22Rv1 (cell line): ENCODE measurements around the gene GRPEL1.

Experiments used
- H3K27ac ChIP-seq: fragments of 450-650 bp; 2 replicates; pipeline ENCODE4 v1.5.1; 2017
- CTCF ChIP-seq: fragments of 450-650 bp; IDR thresholded peaks from 2 replicates; pipeline ENCODE4 v1.5.1; 2017; ENCODE audit warnings: mild to moderate bottlenecking
- ZFX ChIP-seq: fragments of 450-650 bp; IDR thresholded peaks from 2 replicates; pipeline ENCODE4 v1.6.1; 2017; ENCODE audit warnings: antibody characterized with exemption, borderline replicate concordance

The GRPEL1 gene

GRCh38 chr4:7029212-7029611, 38.7 kb downstream of the GRPEL1 start:
- no peak overlapping the region for H3K27ac ChIP-seq
- no peak for TF ChIP-seq CTCF
- no peak for TF ChIP-seq ZFX

GRCh38 chr4:7027913-7028312, 40.0 kb downstream of the GRPEL1 start:
- no peak overlapping the region for H3K27ac ChIP-seq
- TF ChIP-seq ZFX (no peak), CTCF (no peak)

DNA sequence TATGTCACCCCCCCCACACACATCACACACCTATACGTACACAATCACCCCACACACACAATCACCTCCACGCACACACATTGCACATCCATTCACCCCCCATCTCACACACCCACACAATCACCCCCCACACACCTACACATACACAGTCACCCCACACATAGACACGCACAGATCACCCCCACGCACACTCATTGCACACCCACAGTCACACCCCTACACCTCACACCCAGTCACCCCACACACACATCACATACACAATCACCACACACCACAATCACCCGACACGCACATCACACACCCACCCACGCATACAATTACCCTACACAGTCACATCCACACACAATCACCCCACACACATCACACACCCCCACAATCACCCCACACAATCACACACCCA, 40.6 kb downstream of the GRPEL1 start:
- TF ChIP-seq ZFX (no peak), CTCF (no peak)
- H3K27ac ChIP-seq: no peak overlapping the region

DNA sequence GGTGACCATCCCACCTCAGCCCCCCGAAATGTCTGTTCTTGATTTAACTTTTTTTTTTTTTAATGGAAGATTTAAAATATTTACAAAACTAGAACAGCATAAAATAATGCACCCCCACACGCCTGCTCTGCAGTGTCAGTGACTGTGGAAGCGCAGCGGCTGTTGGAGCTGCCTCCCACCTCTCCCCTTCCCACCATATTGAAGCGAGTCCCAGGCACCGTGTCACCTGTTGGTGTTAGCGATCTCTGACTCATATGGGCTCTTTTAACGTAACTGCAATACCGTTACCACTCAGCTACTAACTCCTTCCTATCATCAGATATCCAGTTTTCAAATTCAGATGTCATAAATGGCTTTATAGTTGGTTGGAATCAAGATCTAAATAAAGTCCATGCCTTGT, 41.8 kb downstream of the GRPEL1 start:
- TF ChIP-seq ZFX (no peak), CTCF (no peak)
- H3K27ac ChIP-seq: no peak overlapping the region

- no peak overlapping the region for H3K27ac ChIP-seq
- TF ChIP-seq CTCF (no peak), ZFX (no peak)
Observed at GRCh38 chr4:7025040-7025602, 42.7 kb downstream of the GRPEL1 start.

DNA sequence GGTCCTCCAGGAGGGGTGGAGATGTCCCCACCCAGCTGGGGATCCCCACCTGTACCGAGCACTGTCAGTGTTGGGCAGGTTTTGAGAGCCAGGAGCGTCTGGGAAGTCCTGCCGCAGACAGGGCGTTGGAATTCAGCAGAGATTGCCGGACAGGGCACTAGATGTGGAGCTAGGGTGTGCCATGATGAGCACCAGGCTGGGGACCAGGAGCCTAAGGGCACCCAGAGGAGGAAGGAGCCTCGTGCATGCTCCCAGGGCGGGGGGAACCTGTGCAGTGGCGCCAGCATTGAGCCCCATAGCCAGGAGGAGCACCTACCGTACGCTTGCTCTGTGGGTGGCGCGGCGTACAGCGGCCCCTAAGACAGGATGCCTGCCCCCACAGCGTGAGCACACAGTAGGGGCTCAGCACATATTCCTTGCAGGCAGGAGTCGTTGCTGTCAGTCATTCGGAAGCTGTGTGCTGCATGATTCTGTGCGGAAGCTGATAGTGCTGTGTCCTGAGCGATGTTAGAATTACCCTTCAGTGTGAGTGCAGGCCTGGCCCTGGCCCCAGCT, 43.5 kb downstream of the GRPEL1 start:
- no peak for TF ChIP-seq CTCF
- no peak for TF ChIP-seq ZFX
- no peak overlapping the region for H3K27ac ChIP-seq

DNA sequence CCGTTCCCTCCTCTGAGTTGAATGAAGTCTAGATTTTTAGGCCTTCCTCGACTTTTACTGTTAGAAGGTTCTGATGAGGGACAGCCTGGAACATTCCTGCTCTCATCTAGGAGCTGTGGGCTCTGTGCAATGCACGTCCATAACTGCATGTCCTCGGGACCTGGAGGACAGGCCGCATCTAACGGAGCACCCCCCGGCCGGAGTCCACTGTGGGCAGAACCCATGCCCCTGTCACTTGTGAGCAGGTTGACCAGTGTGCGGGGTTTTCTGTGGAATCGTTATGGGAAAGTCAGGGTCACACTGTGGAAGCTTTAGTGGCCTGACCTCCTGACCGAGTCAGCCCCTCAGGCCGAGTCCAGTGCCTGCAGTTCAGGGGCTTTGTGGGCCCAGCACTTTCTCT, 44.0 kb downstream of the GRPEL1 start:
- TF ChIP-seq ZFX (no peak), CTCF (no peak)
- no peak overlapping the region for H3K27ac ChIP-seq
